ENCODE results near the gene LRRC4C.

The LRRC4C gene

DNA sequence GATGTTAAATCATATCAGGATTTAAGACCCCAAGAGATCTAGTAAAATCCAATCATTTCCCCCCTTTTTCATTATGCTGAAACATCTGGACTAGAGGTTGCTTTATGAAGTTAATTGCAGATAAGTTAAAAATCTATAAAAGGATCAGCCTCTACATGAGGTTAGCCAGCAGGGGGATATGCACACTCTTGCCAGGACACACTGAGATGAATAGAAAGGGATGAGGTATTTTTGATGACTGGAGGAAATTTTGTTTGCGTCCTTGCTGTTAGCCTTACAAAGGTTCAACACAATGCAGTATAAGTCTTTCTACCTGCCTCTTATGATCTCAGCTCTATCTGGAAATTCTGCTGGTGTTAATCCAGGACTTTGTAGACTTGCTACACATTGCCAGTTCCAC lies 1034.3 kb downstream of the LRRC4C start:
- DNase-seq: no peak

DNA sequence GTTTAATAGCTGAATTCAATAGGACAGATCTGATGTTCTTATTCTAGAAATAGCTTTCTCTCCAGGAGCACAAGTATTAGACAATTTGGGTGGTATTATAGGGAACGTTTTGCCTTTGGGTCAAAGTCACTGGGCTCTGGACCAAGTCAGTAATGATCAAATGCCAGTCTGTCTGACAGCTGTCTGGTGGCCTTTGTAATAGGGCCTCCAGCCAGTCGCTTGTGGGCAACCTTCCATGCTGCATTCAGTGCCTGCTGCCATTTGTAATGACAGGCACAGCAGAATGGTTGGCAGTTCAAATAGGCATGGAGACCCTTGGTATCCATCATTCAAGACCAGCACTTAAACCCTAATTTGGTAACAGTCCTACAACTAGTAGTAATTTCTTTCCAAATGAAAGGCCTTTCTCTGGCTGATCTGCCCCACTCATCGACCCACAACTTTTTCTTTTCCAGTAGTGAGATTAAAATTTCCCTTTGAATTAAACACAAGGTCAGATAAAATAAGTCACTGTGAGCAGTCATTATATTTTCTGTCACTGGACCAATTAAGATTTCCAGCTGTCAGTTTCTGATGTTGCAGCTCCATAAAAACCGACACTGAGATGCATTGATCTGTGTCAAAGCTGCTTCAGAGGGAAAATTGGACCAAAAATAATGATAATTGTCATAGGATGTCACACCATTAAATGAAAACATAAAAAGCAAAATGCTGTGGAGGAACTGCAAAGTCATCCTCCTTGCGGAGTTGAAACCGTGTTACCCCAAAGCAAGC lies 1038.1 kb downstream of the LRRC4C start:
- DNase-seq: no peak

DNA sequence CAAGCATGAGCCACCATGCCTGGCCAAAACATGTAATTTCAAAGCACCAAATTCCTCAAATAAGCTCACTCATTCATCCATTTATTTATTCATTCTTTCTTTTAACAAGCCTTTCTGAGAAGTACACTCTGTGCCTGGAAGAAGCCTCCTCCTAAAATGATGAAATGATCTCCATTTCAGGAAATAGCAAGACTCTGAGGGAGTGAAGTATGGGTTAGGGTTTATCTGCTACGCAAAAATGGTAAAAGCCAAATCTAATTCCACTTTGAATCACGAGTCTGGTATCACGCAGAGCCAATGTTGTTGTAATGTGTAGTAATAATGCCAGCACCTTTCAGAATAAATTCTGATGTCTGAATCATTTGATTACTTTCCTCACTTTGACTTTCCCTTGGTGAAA lies 1041.8 kb downstream of the LRRC4C start:
- DNase-seq: no peak

- DNase-seq: no peak
Observed at GRCh38 chr11:40407355-40407754, 1052.1 kb downstream of the LRRC4C start.

- DNase-seq: no peak
Observed at GRCh38 chr11:40405614-40406013, 1053.8 kb downstream of the LRRC4C start.

DNA sequence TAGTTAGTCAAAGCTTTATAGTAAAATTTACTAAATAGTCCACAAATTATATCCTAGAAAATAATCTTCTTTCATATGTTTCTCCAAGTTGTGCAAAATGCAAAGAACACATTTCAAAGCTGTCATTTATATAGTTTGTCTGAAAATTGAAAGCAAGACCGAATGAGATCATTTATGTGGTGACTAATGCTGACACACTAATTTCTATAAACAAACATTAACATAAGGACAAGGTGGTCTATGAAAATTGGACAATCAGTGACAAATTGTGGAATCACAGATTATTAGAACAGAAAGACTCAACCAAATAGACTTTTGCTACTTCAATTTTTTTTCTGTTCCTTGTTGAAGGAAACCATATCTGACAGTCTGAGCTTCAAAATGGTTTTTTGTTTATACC lies 1056.1 kb downstream of the LRRC4C start:
- DNase-seq: peak; percentile 3

GRCh38 chr11:40401132-40401853 lies 1058.2 kb downstream of the LRRC4C start:
- no peak for DNase-seq

DNA sequence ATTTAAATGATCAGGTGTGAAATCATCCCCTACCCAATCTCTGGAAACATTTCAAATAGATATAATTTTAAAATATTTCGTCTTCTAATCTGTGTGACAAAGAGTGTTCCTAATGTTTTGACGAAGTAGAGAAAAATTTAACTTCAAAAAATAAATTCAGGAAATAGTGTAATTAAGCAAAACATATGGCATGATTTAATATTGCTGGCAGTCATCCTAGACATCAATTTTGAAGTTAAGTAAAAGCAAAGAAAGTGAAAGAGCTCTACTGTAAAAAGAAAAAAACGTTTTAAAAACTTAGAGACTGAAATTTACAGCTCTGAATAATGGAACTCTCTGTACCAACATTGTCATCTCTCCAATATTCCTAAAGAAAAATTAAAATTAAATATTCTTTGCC lies 1062.3 kb downstream of the LRRC4C start:
- DNase-seq: peak; percentile 2

- DNase-seq: no peak
Observed at GRCh38 chr11:40393511-40393910, 1065.9 kb downstream of the LRRC4C start.

DNA sequence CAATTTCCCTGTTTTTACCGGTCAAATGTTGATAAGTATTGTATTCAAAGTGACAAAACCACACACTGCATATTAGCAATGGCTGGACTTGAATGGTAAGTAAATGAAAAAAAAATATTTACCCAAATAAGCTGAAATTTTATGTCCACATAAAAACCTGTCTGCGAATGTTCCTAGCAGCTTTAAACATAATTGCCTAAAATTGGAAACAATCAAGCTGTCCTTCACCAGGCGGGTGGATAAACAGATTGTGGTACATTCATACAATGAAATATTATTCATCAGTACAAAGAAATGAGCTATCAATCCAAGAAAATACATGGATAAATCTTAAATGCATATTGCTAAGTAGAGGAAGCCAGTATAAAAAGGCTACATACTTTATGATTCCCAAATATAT lies 1067.8 kb downstream of the LRRC4C start:
- no peak for DNase-seq

GRCh38 chr11:40388097-40388818 lies 1071.2 kb downstream of the LRRC4C start:
- DNase-seq: peak; percentile 76

DNA sequence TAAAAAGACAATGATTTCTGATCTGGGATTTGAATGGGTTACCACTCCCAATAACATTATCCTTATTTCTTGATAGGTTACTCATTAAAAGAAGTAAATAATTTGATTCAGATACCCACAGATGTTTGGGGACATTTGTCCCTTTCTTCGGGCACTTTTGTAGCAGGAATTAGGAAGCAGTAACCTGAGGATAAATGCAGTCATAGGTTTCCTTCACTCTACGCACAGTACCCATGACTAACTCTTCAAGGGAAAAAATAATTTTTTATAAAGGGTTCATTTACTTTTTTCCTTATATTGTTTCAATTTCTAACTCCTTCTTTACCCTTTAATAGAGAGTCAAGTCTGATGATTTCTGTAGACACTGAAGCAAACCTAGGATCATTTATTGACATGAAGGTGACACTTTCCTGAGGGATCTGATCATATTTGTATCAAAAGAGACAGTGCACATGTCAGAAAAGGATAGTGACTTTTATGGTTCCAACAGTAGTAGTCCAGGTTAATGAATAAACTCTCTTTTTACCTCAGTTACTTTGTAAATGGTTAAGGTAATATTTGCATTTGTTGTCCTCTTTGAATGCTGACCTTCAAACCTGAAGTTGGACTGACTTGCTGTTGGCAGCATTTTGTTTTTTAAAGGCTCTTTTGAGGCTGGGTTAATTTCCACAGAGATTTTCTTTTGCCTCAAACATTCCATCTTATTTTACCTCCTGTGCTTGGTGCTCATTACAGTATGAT lies 1072.0 kb downstream of the LRRC4C start:
- DNase-seq: no peak

- peak; percentile 48 for DNase-seq
Observed at GRCh38 chr11:40384991-40385390, 1074.5 kb downstream of the LRRC4C start.

- no peak for DNase-seq
Observed at GRCh38 chr11:40381481-40381880, 1078.0 kb downstream of the LRRC4C start.

GRCh38 chr11:40380835-40381234 lies 1078.6 kb downstream of the LRRC4C start:
- no peak for DNase-seq

GRCh38 chr11:40376331-40376730 lies 1083.1 kb downstream of the LRRC4C start:
- no peak for DNase-seq

- DNase-seq: no peak
Observed at GRCh38 chr11:40370821-40371616, 1088.4 kb downstream of the LRRC4C start.

DNA sequence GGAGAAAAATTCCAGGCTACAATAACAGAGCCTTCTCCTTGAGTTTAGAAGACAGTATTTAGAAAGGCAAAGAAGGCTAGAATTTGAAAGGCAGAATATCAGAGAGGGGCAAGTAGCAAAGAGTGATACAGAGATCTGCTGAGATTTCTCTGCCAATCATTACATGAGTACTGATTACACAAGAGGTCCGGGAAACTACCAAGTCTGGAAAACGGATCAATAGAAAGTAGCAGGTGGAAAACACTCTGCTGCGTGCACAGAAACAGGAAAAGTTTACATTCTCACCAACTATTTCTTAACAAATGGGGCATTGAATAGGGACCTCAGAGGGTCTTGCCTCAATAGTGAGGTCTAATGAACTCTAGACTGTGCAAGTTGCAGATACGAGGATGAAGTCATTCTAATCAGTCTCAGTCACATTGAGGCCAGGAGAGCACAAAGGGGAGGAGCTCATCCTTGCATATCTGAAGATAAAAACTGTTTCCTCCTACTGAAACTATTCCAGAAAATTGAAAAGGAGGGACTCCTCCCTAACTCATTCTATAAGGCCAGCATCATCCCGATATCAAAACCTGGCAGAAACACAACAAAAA lies 1099.2 kb downstream of the LRRC4C start:
- no peak for DNase-seq

- DNase-seq: no peak
Observed at GRCh38 chr11:40354121-40354520, 1105.3 kb downstream of the LRRC4C start.

- no peak for DNase-seq
Observed at GRCh38 chr11:40340911-40341310, 1118.5 kb downstream of the LRRC4C start.

GRCh38 chr11:40338739-40339138 lies 1120.7 kb downstream of the LRRC4C start:
- peak; percentile 67 for DNase-seq
